Lower leg skin (tissue), 4 donors: ENCODE results near the gene KIF20A. TPM values are rescaled to one million over a fixed set of nuclear protein-coding genes. Genes with fewer than 3 reads are reported as not detected.

Experiments used
- DNase-seq, 2 donors: peaks; one replicate each; pipeline ENCODE4 v3.0.0-alpha.2; 2019; ENCODE audit warnings: low spot score in 2 of 2
- H3K4me3 ChIP-seq: fragments of 200-600 bp; sonication (generic); 2 replicates; pipeline ENCODE4 v1.5.1; 2017; ENCODE audit warnings: mild to moderate bottlenecking, low read depth; ENCODE audit not compliant: poor library complexity, severe bottlenecking
- POLR2A ChIP-seq, 2 donors: fragments of 450-650 bp; IDR thresholded peaks; one replicate each; pipeline ENCODE4 v1.6.1; 2016 to 2017; ENCODE audit warnings: antibody characterized with exemption in 2 of 2, mild to moderate bottlenecking in 1 of 2, moderate library complexity in 1 of 2
- WGBS, 2 donors: methylation state at CpG; one replicate each; pipeline ENCODE4 v1.1.5; 2018; 5-methylcytosine and 5-hydroxymethylcytosine counted together
- intact Hi-C: fragments of 100-400 bp; cut with DNase I; formaldehyde crosslinking; loops from one replicate; pipeline ENCODE4 v1.15.0; 2023; ENCODE audit warnings: low total_unique reads
- total RNA-seq, 4 donors: library from RNA; depleted of rRNA; stranded (reverse); fragments of >200 nt; gene quantifications; one replicate each; pipeline ENCODE4 v1.1.0, GENCODE V29; 2016
- TF ChIP-seq, protein P1 (sequence below), 3 donors: fragments of 450-650 bp; IDR thresholded peaks; one replicate each; pipeline ENCODE4 v1.5.1; 2016; ENCODE audit warnings: antibody characterized with exemption in 3 of 3, mild to moderate bottlenecking in 3 of 3, moderate library complexity in 2 of 3

KIF20A gene
- total RNA-seq, 4 donors from 2014 or later: 1.3 to 3.2 (median 2.3) TPM

DNA sequence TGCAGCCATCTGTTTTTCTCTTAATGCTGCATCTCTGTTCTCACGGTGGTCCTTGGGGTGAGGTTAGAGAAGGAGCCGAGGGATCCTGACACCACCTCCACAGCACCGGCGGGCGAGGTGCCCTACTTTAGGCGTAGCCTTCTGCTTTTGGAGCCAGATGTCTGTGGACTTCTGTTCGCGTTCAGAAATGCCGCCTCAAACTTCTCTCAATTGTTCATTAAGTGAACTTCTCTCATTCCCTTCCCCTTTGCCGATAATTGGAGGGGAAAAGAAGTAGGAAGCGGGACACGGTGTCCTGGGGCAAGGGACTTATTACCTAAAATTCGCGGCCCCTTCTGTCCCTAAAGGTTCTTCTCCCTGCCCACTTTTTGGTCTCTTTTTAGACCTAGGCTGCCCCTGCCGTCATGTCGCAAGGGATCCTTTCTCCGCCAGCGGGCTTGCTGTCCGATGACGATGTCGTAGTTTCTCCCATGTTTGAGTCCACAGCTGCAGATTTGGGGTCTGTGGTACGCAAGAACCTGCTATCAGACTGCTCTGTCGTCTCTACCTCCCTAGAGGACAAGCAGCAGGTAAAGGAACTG lies 455 bp downstream of the KIF20A start:
- no peak for TF ChIP-seq POLR2A (IDR thresholded peaks at IDR 0.05)
- TF ChIP-seq, protein P1, sequence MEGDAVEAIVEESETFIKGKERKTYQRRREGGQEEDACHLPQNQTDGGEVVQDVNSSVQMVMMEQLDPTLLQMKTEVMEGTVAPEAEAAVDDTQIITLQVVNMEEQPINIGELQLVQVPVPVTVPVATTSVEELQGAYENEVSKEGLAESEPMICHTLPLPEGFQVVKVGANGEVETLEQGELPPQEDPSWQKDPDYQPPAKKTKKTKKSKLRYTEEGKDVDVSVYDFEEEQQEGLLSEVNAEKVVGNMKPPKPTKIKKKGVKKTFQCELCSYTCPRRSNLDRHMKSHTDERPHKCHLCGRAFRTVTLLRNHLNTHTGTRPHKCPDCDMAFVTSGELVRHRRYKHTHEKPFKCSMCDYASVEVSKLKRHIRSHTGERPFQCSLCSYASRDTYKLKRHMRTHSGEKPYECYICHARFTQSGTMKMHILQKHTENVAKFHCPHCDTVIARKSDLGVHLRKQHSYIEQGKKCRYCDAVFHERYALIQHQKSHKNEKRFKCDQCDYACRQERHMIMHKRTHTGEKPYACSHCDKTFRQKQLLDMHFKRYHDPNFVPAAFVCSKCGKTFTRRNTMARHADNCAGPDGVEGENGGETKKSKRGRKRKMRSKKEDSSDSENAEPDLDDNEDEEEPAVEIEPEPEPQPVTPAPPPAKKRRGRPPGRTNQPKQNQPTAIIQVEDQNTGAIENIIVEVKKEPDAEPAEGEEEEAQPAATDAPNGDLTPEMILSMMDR (IDR thresholded peaks at IDR 0.05): no peak
- 2 to 3% methylated on average over 23 of the region's 23 CpGs for WGBS, 2 donors
- DNase-seq: no peak
- intact Hi-C loops: no loop called here
- H3K4me3 ChIP-seq: no peak overlapping the region

DNA sequence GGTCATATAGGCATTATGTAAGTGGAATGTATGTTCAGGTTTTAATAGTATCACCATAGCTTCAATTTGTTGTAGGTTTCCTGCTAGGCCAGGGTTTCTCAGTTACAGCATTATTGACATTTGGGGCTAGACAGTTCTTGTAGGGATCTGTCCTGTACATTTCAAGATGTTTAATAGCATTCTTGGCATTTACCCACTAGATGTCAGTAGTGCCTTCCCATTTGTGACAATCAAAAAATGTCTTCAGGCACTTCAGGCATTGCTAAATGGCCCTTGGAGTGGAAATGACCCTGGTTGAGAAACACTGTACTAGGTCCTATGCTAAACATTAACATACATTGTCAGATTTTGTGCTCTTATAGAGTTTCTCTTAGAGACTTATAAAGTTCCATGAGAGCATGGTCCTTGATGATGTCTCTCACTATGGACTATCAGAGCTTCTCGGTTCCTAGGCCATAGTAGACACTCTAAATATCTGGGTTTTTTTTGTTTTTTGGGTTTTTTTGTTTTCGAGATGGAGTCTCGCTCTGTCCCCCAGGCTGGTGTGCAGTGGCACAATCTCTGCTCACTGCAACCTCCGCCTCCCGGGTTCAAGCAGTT lies 1.4 kb downstream of the KIF20A start:
- intact Hi-C loops: no loop called here
- H3K4me3 ChIP-seq: no peak overlapping the region
- TF ChIP-seq, protein P1 (IDR thresholded peaks at IDR 0.05): no peak
- no peak for TF ChIP-seq POLR2A (IDR thresholded peaks at IDR 0.05)
- DNase-seq: no peak
- 74% methylated on average over 5 of the region's 5 CpGs for WGBS, 2 donors

DNA sequence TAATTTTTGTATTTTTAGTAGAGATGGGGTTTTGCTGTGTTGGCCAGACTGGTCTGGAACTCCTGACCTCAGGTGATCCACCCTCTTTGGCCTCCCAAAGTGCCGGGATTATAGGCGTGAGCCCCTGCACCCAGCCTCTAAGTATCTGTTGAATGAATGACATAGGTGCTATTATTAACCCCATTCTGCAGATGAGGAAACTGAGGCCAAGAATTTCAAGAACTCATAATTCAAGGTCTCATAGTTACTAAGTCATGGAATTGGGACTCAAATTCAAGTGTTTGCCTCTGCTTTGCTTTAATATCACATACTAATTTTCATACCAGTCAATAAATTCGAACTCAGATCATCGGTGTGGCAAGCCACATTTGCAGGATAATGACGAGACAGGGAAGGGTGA lies 1.9 kb downstream of the KIF20A start:
- intact Hi-C loops: no loop called here
- DNase-seq: no peak
- TF ChIP-seq POLR2A (IDR thresholded peaks at IDR 0.05): no peak
- TF ChIP-seq, protein P1 (IDR thresholded peaks at IDR 0.05): no peak
- no peak overlapping the region for H3K4me3 ChIP-seq
- 92 to 96% methylated on average over 5 of the region's 5 CpGs for WGBS, 2 donors

DNA sequence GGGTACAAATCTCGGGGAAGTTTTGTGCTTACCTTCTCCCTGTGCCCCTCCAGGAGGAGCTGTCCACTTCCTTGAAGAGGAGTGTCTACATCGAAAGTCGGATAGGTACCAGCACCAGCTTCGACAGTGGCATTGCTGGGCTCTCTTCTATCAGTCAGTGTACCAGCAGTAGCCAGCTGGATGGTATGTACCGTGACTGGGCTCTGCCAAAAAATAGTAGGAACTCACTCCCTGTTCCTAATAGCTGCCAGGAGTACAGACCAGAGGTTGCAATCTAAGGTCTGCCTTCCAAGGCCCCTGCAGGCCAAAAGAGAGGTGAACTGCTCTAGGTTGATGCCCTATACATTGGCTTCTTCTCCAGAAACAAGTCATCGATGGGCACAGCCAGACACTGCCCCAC lies 3.9 kb downstream of the KIF20A start:
- intact Hi-C loops: no loop called here
- no peak for DNase-seq
- TF ChIP-seq, protein P1 (IDR thresholded peaks at IDR 0.05): no peak
- WGBS, 2 donors: 86 to 91% methylated on average over 6 of the region's 6 CpGs
- H3K4me3 ChIP-seq: no peak overlapping the region

DNA sequence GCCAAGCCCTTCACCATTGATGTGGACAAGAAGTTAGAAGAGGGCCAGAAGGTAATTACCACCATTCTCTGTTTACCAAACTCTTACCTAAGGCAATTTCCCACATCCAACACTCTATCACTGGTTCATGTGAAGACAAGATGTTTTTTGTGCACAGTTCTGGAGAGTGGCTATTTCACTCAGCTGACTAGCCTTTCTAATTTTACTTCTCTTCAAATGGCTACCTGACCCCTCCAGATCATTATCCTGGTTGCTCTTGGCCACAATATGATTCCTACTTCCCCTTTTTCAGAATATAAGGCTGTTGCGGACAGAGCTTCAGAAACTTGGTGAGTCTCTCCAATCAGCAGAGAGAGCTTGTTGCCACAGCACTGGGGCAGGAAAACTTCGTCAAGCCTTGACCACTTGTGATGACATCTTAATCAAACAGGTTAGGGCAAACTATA lies 7.1 kb downstream of the KIF20A start:
- intact Hi-C loops: no loop called here
- DNase-seq: no peak
- 83 to 89% methylated on average over 2 of the region's 2 CpGs for WGBS, 2 donors
- no peak overlapping the region for H3K4me3 ChIP-seq
- TF ChIP-seq, protein P1 (IDR thresholded peaks at IDR 0.05): no peak
- no peak for TF ChIP-seq POLR2A (IDR thresholded peaks at IDR 0.05)

DNA sequence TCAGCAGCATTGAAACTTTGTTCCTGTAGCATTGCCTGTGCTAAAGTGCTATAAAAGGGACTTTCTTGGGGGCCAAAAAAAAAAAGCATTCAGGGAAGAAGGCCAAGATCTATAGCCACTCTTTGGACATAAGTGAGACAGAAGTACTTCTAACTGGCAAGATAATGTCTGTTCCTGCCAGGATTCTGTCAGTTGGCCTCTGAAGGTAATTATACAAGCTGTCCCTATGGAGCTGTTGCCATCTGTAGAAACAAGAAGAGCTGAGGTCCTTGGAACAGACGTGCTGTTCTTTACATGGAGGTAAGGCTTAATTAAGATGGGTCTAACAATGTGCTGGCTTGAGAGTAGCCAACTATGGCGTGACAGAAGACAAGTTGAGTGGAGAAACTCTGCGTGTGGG lies 9.7 kb downstream of the KIF20A start:
- no peak for DNase-seq
- H3K4me3 ChIP-seq: no peak overlapping the region
- no peak for TF ChIP-seq POLR2A (IDR thresholded peaks at IDR 0.05)
- TF ChIP-seq, protein P1 (IDR thresholded peaks at IDR 0.05): no peak
- WGBS, 2 donors: 88% methylated on average over 3 of the region's 3 CpGs
- intact Hi-C loops: no loop called here
